ENCODE results near the gene KCNK15.
"Not testable (repeated sequence)": the region's sequence is repeated elsewhere in the genome, so short reads cannot be mapped to it uniquely, and the experiment has no call there.

Gene KCNK15

DNA sequence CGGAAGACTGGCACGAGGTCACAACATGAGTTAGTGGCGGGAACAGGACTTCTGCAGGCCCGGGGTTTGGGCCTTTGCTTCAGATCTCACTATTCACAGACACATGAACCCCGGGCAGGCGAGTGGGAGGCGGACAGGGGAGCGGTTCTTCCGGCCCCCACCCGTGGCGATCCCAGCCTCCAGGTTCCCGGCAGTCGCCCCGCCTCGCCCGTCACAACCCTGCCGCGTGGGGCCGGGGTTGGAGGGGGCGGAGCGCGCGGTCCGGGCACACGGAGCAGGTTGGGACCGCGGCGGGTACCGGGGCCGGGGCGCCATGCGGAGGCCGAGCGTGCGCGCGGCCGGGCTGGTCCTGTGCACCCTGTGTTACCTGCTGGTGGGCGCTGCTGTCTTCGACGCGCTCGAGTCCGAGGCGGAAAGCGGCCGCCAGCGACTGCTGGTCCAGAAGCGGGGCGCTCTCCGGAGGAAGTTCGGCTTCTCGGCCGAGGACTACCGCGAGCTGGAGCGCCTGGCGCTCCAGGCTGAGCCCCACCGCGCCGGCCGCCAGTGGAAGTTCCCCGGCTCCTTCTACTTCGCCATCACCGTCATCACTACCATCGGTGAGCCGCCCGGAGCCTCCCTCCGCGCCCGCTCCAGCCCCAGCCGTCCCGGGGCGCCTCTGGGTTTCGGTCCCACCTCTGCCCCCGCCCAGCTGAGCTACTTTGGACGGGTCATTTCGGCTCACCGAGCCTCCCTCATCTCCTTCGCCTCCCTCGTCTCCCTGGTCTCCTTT, at the start of gene KCNK15:
KCNK15 (plus strand) TSS at position 268 of the 769 bp plus-strand sequence; CDS start at position 314, 46 bp downstream.
- DNase-seq = no peak

DNA sequence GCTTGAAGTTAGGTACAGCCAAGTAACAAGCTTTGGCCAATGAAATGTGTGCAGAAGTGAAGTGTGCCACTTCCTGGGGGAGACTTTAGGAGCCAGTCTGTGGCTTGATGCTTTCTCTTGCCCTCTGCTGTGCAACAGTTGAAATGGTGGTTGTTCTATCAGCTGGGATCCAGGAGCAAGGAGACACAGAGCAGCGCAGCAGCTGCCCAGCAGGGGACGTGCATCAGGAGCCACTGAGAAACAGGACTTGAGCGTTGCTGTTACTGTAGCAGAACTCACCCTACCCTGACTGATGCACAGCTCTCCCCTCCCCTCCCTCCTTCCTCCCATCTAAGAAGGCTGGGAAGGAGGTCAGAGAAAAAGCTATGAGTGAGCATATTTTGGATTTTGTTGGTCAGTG, 49.4 kb upstream of the KCNK15 start:
- DNase-seq = no peak

DNA sequence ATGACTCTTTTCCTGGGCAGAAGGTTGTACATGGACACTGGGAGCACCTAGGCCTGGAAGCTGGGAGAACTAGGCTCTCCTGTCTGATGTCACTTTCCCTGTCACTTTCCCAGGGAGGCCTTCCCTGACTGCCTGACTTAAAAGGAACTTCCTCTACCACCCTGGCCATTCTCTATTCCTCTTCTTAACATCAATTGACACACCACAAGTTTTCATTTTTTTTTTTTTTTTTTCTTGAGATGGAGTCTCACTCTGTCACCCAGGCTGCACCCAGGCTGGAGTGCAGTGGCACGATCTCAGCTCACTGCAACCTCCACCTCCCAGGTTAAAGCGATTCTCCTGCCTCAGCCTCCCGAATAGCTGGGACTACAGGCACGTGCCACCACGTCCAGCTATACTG, 48.6 kb upstream of the KCNK15 start:
- not testable (repeated sequence) for DNase-seq

- DNase-seq = no peak
Measured at GRCh38 chr20:44698351-44698750, 47.3 kb upstream of the KCNK15 start.

GRCh38 chr20:44700306-44700705, 45.4 kb upstream of the KCNK15 start:
- DNase-seq = no peak

DNA sequence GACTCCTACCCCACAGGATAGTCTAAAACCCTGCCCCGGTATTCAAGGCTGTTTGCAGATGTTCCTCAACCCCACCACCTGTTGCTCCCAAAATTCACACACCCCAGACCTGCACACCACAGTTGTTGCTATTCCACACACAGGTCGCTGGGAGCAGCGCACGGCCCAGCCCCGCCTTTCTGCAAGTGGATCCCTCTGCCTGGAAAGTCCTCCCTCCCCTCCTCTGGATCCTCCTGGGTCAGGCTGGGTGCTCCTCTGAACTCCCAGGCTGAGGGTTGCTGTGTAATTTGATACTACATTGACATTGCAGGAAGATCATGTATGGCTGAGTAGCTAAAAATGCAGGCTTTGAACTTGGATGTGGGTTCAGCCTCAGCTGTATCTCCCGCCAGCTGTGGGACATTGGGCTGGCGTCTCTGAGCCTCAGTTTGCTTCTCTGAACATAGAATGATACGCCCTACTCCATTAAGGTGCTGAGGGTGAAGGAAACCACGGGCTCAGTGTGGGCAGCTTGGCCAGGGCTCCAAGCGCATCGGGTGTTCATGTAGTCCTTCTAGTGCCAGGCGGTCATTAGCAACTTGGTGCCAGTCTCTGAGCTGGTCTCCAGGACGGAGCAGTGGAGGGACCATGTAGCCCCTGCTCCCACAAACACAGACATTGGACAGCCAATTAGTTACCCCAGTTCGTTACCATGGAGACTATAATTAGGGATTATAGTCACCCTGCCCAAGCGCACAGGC, 44.4 kb upstream of the KCNK15 start:
- DNase-seq = no peak

DNA sequence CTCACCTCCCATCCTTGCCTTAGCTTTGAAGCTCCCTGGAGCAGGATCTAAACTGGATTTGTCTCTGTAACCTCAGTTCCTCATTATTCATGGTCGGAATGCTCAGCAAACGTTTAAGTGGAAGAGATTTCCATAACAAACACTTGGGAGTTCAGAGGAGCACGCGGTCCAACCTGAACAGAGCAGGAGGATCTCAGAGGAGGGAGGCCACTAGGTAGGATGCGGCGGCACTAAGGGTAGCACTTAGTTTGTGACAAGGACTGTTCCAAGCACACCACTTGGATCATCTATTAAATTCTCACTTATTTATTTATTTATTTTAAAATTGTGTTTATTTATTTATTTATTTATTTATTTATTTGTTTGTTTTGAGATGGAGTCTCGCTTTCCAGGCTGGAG, 43.8 kb upstream of the KCNK15 start:
- DNase-seq = no peak

GRCh38 chr20:44702776-44703175, 42.9 kb upstream of the KCNK15 start:
- DNase-seq = no peak

DNA sequence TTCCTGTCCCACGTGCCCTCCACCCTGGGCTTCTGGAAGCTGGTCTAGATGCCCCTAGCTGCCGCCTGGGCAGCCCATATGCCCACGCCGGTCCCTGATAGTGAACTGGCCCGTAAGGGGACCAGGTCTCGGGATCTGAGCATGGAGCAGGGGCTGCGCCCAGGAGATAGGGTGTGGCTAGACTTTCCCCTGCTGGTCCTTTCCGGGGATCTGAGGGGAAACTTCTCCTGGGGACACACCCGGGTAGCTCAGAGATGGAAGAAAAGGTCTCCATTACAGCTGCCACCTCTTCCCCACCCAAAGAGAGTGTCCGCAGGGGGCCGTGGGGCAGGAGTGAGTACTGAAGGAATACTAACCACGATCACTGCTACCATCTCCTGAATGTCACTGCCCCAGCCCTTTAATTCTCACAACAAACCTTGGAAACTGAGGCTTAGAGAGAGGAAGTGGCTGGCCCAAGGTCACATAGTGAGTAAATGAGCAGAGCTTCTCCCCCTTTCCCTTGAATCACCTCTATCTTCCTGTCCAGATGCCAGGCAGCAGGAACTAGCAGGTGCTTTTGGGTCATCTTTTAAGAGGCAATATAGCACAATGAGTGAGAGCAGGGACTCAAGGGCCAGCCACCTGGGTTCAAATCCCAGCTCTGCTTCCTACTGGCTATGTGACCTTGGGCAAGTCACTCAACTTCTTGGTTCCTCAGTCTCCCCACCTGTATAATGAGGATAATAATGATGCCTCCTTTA, 42.3 kb upstream of the KCNK15 start:
- no peak for DNase-seq

DNA sequence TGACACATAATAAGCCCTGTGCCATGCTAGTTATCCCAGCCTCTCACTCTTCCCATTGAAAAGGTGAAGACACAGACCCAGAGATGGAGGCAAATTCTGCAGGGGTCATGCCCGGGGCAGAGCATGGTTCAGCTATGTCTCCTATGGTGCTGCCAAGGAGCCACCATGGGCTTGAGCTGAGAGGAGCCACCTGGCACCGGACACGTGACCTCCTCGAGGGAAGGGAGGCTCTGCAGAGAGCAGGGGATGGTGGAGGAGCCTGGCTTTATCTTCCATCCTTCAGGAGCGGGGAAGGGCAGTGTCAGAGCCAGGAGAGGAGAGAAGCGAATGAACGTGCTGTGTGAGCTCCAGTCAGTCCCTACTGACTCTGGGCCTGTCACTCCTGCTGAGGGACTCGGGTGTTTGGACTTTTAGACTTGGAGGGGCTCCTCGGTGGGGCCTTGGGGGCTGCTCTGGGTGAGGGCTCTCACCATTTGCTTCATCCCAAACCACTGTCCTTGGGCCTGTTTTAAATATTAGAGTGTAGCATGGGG, 41.6 kb upstream of the KCNK15 start:
- DNase-seq = no peak

- DNase-seq = no peak
Measured at GRCh38 chr20:44704551-44704971, 41.1 kb upstream of the KCNK15 start.

DNA sequence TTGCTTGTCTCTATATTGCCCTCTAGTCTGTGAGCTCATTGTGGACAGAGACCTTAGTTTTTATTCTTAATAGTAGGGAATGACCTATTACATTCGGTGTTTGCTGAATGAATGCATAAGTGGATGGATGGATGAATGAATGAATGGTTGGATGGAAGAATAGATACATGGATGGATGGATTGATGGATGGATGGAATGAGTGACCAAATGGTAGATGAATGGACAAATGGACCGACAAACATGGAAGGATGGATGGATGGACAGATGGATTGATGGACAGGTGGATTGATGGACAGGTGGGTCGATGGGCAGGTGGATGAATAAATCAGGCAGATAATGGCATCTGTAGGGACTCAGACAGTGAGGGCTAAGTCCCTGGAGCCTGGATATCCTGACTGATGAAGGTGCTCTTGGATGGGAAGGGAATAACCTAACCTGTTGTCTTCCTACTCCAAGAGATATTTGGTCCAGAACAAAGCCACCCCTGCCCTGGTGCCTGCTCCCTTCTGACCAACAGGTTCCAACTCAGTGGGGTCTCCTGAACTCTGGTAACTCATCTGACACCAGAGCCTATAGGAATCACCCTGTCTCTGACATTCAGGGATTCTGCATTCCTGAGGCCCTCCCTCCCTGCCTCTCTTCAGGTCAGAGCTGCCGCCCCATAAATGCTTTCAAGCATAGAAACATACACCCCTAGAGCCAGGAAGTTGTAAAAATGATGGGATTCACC, 40.1 kb upstream of the KCNK15 start:
- DNase-seq = no peak

GRCh38 chr20:44706301-44707017, 39.2 kb upstream of the KCNK15 start:
- no peak for DNase-seq

DNA sequence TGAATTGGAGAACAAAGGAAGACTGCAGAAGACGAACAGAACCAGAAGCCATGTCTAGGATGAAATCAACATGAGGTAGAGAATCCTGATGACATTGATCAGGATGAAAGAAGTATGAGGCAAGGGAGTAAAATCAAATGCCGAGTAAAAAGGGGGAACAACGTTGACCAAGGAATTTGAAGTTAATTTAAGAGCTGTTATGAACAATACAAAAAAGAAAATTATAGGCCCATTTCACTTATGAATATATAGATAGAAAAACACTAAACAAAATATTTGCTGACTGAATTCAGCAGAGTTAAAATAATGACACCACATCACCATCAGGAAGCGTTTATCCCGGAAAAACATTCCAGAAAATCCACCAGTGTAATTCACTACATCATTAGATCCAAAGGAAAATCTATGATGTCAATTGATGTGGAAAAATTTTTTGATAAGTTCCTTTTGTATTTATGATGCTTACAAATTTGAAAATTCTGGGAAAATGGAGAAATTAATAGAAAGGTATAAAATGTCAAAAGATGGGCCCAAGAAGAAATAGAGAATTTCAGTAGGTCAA, 38.6 kb upstream of the KCNK15 start:
- DNase-seq = no peak

DNA sequence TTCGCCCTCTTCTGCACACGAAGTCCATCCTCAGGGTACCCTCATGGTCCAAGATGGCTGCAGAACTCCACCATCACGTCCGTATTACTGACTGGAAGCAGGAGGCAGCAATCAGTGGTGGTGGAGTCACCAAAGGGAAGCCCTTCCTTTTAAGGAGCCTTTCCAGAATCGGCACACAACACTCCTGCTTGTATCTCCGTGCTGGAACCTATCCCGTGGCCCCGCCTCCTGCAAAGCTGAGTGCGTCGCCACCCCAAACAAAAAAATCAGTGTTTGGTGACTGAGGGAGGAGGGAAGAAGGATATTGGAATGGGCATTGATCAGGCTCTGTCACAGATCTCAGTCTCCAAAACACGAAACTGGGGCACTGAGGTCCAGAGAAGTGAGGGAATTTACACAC, 36.3 kb upstream of the KCNK15 start:
- DNase-seq = no peak

- no peak for DNase-seq
Measured at GRCh38 chr20:44709797-44710196, 35.9 kb upstream of the KCNK15 start.

GRCh38 chr20:44711237-44711636, 34.4 kb upstream of the KCNK15 start:
- no peak for DNase-seq

- no peak for DNase-seq
Measured at GRCh38 chr20:44714102-44714700, 31.5 kb upstream of the KCNK15 start.

GRCh38 chr20:44714701-44715498, 30.8 kb upstream of the KCNK15 start, which contains the start of gene CCN5:
Gene CCN5, plus strand, starts transcription at chr20:44715369. Its CDS starts 22 bp downstream, at chr20:44715391.
- no peak for DNase-seq
